Measurements from ENCODE around the gene NRXN3.

The NRXN3 gene

DNA sequence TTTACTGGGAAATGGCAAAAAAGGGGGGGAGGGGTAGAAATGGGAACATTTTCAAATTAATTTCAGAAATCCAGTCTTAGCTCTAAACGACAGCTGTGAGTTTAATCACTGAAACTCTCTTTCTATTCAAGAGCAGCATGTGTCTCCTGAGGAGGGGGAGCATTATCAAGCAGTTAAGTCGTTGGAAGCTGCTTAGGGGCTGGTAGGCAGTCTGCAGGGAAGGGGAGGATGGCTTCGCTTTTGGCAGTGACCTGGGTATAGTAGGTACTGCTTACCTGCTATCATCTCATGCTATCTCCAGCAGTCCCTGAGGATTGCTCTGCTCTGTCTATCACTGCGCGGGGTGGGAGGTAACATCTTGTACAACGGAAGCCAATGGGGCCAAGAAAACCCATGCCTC is 567.4 kb downstream of the NRXN3 start:
- no peak for DNase-seq (ENCODE audit: low read depth)
- H3K4me3 ChIP-seq (ENCODE audit: low read length), result no peak overlapping the region

GRCh38 chr14:78746086-78746595 is 576.0 kb downstream of the NRXN3 start:
- DNase-seq (ENCODE audit: low read depth), result no peak
- no peak overlapping the region for H3K4me3 ChIP-seq (ENCODE audit: low read length)
- no peak for TF ChIP-seq CTCF (conservative IDR thresholded peaks at IDR 0.05; ENCODE audit: low read length)

More for the DNA sequence above, 567.4 kb downstream of the NRXN3 start:
- TF ChIP-seq CTCF (conservative IDR thresholded peaks at IDR 0.05; ENCODE audit: low read length), result no peak

- DNase-seq (ENCODE audit: low read depth), result no peak
- no peak overlapping the region for H3K4me3 ChIP-seq (ENCODE audit: low read length)
- TF ChIP-seq CTCF (conservative IDR thresholded peaks at IDR 0.05; ENCODE audit: low read length), result no peak
These were observed 577.6 kb downstream of the NRXN3 start for GRCh38 chr14:78747813-78748212.

GRCh38 chr14:78752518-78753188 is 582.5 kb downstream of the NRXN3 start:
- DNase-seq (ENCODE audit: low read depth), result no peak
- no peak for TF ChIP-seq CTCF (conservative IDR thresholded peaks at IDR 0.05; ENCODE audit: low read length)
- no peak overlapping the region for H3K4me3 ChIP-seq (ENCODE audit: low read length)

DNA sequence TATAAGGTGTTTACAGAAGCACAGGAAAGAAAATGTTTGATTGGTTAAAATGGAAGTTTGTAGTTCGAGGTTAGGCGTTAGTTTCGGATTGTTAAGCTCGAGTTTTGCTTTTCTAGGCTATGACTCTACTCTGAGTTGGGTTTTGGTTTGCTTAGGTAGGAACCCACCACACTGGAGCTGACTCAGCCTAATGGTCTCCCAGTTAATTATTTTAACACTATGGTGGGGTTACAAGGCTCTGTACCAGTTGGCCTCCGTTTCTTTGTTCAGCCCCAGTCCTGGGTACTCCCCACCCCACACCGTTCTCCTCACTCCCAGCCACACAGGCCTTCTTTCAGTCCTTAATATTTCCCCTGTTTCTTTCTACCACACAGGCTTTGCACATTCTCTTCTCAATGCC is 583.9 kb downstream of the NRXN3 start:
- H3K4me3 ChIP-seq (ENCODE audit: low read length), result no peak overlapping the region
- no peak for TF ChIP-seq CTCF (conservative IDR thresholded peaks at IDR 0.05; ENCODE audit: low read length)
- no peak for DNase-seq (ENCODE audit: low read depth)

GRCh38 chr14:78758333-78758732 is 588.2 kb downstream of the NRXN3 start:
- TF ChIP-seq CTCF (conservative IDR thresholded peaks at IDR 0.05; ENCODE audit: low read length), result peak; percentile 59
- H3K4me3 ChIP-seq (ENCODE audit: low read length), result no peak overlapping the region
- DNase-seq (ENCODE audit: low read depth), result peak; percentile 18

DNA sequence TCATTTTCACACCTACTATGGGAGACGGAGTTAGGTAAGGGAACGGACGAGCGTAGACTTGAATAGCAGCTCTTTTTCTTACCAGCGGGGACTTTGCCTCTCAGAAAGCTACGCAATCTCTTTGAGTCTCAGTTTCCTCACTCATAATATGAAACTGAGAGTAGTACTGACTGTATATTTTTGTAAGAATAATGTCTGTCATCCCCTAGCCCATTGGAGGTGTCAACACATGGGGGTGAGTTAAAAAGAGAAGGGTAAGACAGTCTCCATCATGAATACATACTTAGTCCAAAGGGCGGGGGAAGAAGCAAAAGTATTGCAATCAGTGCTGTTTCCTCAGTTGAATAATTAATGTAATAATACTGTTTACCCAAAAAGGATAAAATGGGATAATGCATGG is 592.2 kb downstream of the NRXN3 start:
- no peak for TF ChIP-seq CTCF (conservative IDR thresholded peaks at IDR 0.05; ENCODE audit: low read length)
- no peak for DNase-seq (ENCODE audit: low read depth)
- H3K4me3 ChIP-seq (ENCODE audit: low read length), result no peak overlapping the region
